GM12878 (cell line): Measurements from ENCODE around the gene SDK2.

Source experiments
- EGR1 ChIP-seq, 2 experiments: IDR thresholded peaks; 1 replicate in 1 of 2; 2 replicates in 1 of 2; pipeline ENCODE4 v1.6.1; 2011 to 2012; ENCODE audit warnings: low read depth in 2 of 2, low read length in 2 of 2, borderline replicate concordance in 1 of 2, mild to moderate bottlenecking in 1 of 2, moderate library complexity in 1 of 2
- HDGF ChIP-seq: fragments of 450-650 bp; IDR thresholded peaks from 2 replicates; pipeline ENCODE4 v1.6.1; 2016; ENCODE audit warnings: antibody characterized with exemption
- NFXL1 ChIP-seq: fragments of 450-650 bp; IDR thresholded peaks from 2 replicates; pipeline ENCODE4 v1.6.1; 2017; ENCODE audit warnings: antibody characterized with exemption, mild to moderate bottlenecking, borderline replicate concordance
- POLR2A ChIP-seq: IDR thresholded peaks from 2 replicates; pipeline ENCODE4 v1.6.1; 2011; ENCODE audit warnings: low read depth, mild to moderate bottlenecking, low read length
- RFX5 ChIP-seq: IDR thresholded peaks from 2 replicates; pipeline ENCODE4 v1.6.1; 2011; ENCODE audit warnings: low read depth, low read length, improper control_type of control experiment
- TAF1 ChIP-seq: IDR thresholded peaks from 2 replicates; pipeline ENCODE4 v1.6.1; 2011; ENCODE audit warnings: mild to moderate bottlenecking, low read depth, low read length, borderline replicate concordance
- YY1 ChIP-seq: IDR thresholded peaks from 2 replicates; pipeline ENCODE4 v1.6.1; 2011; ENCODE audit warnings: low read depth, mild to moderate bottlenecking, low read length
- ZBTB33 ChIP-seq: fragments of 450-650 bp; IDR thresholded peaks from 2 replicates; pipeline ENCODE4 v1.6.1; 2017; ENCODE audit warnings: mild to moderate bottlenecking
- ZNF274 ChIP-seq: IDR thresholded peaks from one replicate; pipeline ENCODE4 v1.8.0; 2011; ENCODE audit not compliant: insufficient read length, insufficient read depth
- TF ChIP-seq, protein P1 (sequence below), 3 experiments: IDR thresholded peaks in 2 of 3; conservative IDR thresholded peaks in 1 of 3; 2 replicates each; pipeline ENCODE4 v1.5.1; 2011; ENCODE audit warnings: low read depth in 3 of 3, low read length in 3 of 3, mild to moderate bottlenecking in 3 of 3, control low read depth in 2 of 3, moderate library complexity in 2 of 3, inconsistent platforms in 1 of 3, mixed read lengths in 1 of 3; ENCODE audit not compliant: control insufficient read depth in 2 of 3, insufficient read depth in 1 of 3; ENCODE audit errors: extremely low read depth in 1 of 3
- TF ChIP-seq, protein P2 (sequence below): fragments of 450-650 bp; IDR thresholded peaks from 2 replicates; pipeline ENCODE4 v1.6.1; 2017; ENCODE audit warnings: borderline replicate concordance

GRCh38 chr17:73489991-73490390 is 154.3 kb downstream of the SDK2 start:
- no peak for TF ChIP-seq RFX5
- no peak for TF ChIP-seq TAF1
- TF ChIP-seq YY1: no peak
- no peak for TF ChIP-seq EGR1 (IDR thresholded peaks at IDR 0.05; ENCODE audit: borderline replicate concordance in 1 of 2, low read depth in 2 of 2, low read length in 2 of 2)
- TF ChIP-seq, protein P1, sequence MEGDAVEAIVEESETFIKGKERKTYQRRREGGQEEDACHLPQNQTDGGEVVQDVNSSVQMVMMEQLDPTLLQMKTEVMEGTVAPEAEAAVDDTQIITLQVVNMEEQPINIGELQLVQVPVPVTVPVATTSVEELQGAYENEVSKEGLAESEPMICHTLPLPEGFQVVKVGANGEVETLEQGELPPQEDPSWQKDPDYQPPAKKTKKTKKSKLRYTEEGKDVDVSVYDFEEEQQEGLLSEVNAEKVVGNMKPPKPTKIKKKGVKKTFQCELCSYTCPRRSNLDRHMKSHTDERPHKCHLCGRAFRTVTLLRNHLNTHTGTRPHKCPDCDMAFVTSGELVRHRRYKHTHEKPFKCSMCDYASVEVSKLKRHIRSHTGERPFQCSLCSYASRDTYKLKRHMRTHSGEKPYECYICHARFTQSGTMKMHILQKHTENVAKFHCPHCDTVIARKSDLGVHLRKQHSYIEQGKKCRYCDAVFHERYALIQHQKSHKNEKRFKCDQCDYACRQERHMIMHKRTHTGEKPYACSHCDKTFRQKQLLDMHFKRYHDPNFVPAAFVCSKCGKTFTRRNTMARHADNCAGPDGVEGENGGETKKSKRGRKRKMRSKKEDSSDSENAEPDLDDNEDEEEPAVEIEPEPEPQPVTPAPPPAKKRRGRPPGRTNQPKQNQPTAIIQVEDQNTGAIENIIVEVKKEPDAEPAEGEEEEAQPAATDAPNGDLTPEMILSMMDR (IDR thresholded peaks at IDR 0.05 in 2 of 3, conservative IDR thresholded peaks at IDR 0.05 in 1 of 3; ENCODE audit: control insufficient read depth in 2 of 3, extremely low read depth in 1 of 3, insufficient read depth in 1 of 3, low read depth in 3 of 3, low read length in 3 of 3): no peak
- TF ChIP-seq NFXL1: no peak
- TF ChIP-seq, protein P2, sequence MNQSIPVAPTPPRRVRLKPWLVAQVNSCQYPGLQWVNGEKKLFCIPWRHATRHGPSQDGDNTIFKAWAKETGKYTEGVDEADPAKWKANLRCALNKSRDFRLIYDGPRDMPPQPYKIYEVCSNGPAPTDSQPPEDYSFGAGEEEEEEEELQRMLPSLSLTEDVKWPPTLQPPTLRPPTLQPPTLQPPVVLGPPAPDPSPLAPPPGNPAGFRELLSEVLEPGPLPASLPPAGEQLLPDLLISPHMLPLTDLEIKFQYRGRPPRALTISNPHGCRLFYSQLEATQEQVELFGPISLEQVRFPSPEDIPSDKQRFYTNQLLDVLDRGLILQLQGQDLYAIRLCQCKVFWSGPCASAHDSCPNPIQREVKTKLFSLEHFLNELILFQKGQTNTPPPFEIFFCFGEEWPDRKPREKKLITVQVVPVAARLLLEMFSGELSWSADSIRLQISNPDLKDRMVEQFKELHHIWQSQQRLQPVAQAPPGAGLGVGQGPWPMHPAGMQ: no peak
- TF ChIP-seq HDGF: no peak
- TF ChIP-seq ZBTB33: no peak
- TF ChIP-seq POLR2A: no peak
- no peak for TF ChIP-seq ZNF274
